KMS-11 (cell line): Measurements from ENCODE around the gene PDE8A.

ENCODE experiments used
- H2AFZ ChIP-seq: fragments of 200-600 bp; sonication (generic); 2 replicates; pipeline ENCODE4 v1.6.1; 2016; ENCODE audit warnings: antibody characterized with exemption, mixed run types, low read depth
- H3K27ac ChIP-seq: fragments of 200-600 bp; sonication (generic); 2 replicates; pipeline ENCODE4 v1.6.1; 2016; ENCODE audit warnings: mild to moderate bottlenecking, mixed run types
- H3K27me3 ChIP-seq: fragments of 200-600 bp; sonication (generic); 2 replicates; pipeline ENCODE4 v1.6.1; 2017; ENCODE audit warnings: mild to moderate bottlenecking, low read depth, mixed run types, moderate library complexity; ENCODE audit not compliant: insufficient read depth
- H3K36me3 ChIP-seq: fragments of 200-600 bp; sonication (generic); 2 replicates; pipeline ENCODE4 v1.6.1; 2017; ENCODE audit warnings: mild to moderate bottlenecking, mixed run types; ENCODE audit not compliant: insufficient read depth
- H3K4me1 ChIP-seq: fragments of 200-600 bp; sonication (generic); 2 replicates; pipeline ENCODE4 v1.6.1; 2016; ENCODE audit warnings: mild to moderate bottlenecking, low read depth, mixed run types; ENCODE audit not compliant: poor library complexity, severe bottlenecking
- H3K4me2 ChIP-seq: fragments of 200-600 bp; sonication (generic); 2 replicates; pipeline ENCODE4 v1.7.0; 2016; ENCODE audit warnings: mild to moderate bottlenecking, mixed run types
- H3K4me3 ChIP-seq: fragments of 200-600 bp; sonication (generic); IDR thresholded peaks from 2 replicates; pipeline ENCODE4 v1.6.1; 2017; ENCODE audit warnings: low read depth, low read length, mixed read lengths; ENCODE audit not compliant: insufficient read depth
- H3K79me2 ChIP-seq: fragments of 200-600 bp; sonication (generic); 2 replicates; pipeline ENCODE4 v1.6.1; 2016; ENCODE audit warnings: low read depth, mixed run types; ENCODE audit not compliant: insufficient read depth
- H3K9ac ChIP-seq: fragments of 200-600 bp; sonication (generic); 2 replicates; pipeline ENCODE4 v1.6.1; 2016; ENCODE audit warnings: mild to moderate bottlenecking, mixed run types
- H4K20me1 ChIP-seq: fragments of 200-600 bp; sonication (generic); 2 replicates; pipeline ENCODE4 v1.6.1; 2016; ENCODE audit warnings: mild to moderate bottlenecking, mixed run types; ENCODE audit not compliant: insufficient read depth
- TF ChIP-seq, protein P1 (sequence below): fragments of 200-600 bp; sonication (generic); conservative IDR thresholded peaks from 2 replicates; pipeline ENCODE4 v1.6.1; 2017; ENCODE audit warnings: low read depth, mild to moderate bottlenecking, antibody characterized with exemption, low read length, moderate library complexity, mixed read lengths

The PDE8A gene

DNA sequence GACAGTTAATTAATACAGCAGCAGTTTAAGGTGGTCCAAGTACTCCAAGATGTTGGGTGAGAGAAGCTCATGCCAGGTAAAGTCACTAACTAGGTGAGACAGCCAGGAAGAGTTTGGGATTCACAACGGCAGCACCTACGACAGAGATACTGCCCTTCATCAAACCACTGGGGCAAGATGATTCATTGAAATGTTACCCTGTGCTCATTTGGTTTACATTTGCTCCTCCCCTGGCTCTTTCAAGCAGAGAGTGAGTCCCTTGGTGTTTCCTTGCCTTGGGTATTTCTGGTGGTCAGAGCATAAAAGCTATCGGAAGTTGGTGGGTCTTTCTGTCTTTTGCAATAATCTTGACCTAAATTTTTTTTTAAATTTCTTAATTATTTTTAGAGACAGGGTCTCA lies 19.9 kb upstream of the PDE8A start:
- no peak overlapping the region for H3K4me3 ChIP-seq
- H4K20me1 ChIP-seq: no peaks in the 10 kb centered on the region
- no peaks in the 10 kb centered on the region for H3K79me2 ChIP-seq
- no peaks in the 10 kb centered on the region for H3K4me1 ChIP-seq
- no peak overlapping the region for H3K4me2 ChIP-seq
- no peak overlapping the region for H2AFZ ChIP-seq
- TF ChIP-seq, protein P1, sequence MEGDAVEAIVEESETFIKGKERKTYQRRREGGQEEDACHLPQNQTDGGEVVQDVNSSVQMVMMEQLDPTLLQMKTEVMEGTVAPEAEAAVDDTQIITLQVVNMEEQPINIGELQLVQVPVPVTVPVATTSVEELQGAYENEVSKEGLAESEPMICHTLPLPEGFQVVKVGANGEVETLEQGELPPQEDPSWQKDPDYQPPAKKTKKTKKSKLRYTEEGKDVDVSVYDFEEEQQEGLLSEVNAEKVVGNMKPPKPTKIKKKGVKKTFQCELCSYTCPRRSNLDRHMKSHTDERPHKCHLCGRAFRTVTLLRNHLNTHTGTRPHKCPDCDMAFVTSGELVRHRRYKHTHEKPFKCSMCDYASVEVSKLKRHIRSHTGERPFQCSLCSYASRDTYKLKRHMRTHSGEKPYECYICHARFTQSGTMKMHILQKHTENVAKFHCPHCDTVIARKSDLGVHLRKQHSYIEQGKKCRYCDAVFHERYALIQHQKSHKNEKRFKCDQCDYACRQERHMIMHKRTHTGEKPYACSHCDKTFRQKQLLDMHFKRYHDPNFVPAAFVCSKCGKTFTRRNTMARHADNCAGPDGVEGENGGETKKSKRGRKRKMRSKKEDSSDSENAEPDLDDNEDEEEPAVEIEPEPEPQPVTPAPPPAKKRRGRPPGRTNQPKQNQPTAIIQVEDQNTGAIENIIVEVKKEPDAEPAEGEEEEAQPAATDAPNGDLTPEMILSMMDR: no peak
- no peaks in the 10 kb centered on the region for H3K36me3 ChIP-seq
- H3K27ac ChIP-seq: no peak overlapping the region
- no peak overlapping the region for H3K9ac ChIP-seq
- H3K27me3 ChIP-seq: no peaks in the 10 kb centered on the region

DNA sequence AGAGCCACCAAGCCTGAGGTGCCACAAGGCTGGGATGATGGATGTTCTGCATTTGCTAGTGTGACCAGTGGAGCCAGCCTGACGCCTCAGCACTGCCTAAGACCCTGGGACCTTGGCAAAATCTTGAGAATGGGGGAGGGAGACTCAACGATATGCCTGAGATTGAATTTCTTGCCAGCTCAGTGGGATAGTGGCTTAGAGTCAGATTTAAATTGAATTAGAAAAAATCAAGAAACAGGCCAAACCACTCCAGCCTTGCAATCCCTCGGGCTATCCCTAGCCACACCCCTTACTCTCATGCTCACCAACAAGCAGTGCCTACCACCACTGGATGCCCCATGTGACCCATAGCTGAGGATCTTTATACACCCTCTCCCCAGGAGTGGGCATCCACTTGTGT lies 18.7 kb upstream of the PDE8A start:
- no peak overlapping the region for H2AFZ ChIP-seq
- H3K36me3 ChIP-seq: no peaks in the 10 kb centered on the region
- H3K27me3 ChIP-seq: no peaks in the 10 kb centered on the region
- TF ChIP-seq, protein P1: no peak
- H3K27ac ChIP-seq: no peak overlapping the region
- no peak overlapping the region for H3K4me3 ChIP-seq
- no peaks in the 10 kb centered on the region for H4K20me1 ChIP-seq
- H3K4me1 ChIP-seq: no peaks in the 10 kb centered on the region
- no peak overlapping the region for H3K4me2 ChIP-seq
- no peak overlapping the region for H3K9ac ChIP-seq
- no peaks in the 10 kb centered on the region for H3K79me2 ChIP-seq

DNA sequence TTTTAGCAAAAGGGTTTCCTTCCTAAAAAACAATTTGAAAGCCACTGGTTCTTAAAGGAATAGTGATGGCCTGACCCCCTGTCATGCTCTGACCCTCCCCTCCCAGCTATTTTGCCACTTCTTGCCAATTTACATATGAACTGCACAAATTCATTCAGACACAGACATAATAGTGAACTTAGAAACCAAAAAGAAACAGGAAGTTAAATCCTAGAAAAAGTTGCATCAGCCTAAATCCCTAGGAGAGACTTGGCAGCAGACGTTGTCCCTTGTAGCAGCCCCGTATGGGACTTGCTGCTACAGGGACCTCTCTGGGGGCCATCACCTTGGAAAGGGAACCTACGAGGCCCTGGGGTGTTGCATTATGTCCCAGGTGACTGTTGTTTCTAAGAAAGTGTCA lies 14.3 kb upstream of the PDE8A start:
- no peaks in the 10 kb centered on the region for H4K20me1 ChIP-seq
- H3K36me3 ChIP-seq: no peaks in the 10 kb centered on the region
- no peak overlapping the region for H3K9ac ChIP-seq
- H2AFZ ChIP-seq: no peak overlapping the region
- TF ChIP-seq, protein P1: no peak
- H3K4me3 ChIP-seq: no peak overlapping the region
- H3K27ac ChIP-seq: no peak overlapping the region
- no peaks in the 10 kb centered on the region for H3K79me2 ChIP-seq
- H3K4me2 ChIP-seq: no peak overlapping the region
- no peaks in the 10 kb centered on the region for H3K4me1 ChIP-seq
- H3K27me3 ChIP-seq: no peaks in the 10 kb centered on the region

DNA sequence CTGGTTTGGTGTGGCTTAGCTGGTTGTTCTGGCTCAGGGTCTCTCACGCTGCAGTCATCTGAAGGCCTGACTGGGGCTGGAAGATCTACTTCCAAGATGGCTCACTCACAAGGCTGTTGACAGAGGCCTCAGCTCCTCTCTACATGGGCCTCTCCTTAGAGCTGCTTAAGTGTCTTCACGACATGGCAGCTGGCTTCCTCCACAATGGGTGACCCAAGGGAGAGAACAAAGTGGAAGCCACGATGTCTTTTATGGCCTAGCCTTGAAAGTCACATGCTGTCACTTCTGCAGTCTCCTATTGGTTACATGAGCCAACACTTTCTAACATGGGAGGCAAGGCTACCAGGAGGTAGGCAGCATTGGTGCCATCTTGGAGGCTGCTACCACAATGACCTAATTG lies 13.4 kb upstream of the PDE8A start:
- Histone ChIP-seq H3K79me2 (no peaks in the 10 kb centered on the region), H3K27ac (no peak overlapping the region), H3K9ac (no peak overlapping the region), H4K20me1 (no peaks in the 10 kb centered on the region), H3K36me3 (no peaks in the 10 kb centered on the region), H3K4me1 (no peaks in the 10 kb centered on the region), H3K4me3 (no peak overlapping the region), H2AFZ (no peak overlapping the region), H3K27me3 (no peaks in the 10 kb centered on the region), H3K4me2 (no peak overlapping the region)
- TF ChIP-seq, protein P1: no peak

DNA sequence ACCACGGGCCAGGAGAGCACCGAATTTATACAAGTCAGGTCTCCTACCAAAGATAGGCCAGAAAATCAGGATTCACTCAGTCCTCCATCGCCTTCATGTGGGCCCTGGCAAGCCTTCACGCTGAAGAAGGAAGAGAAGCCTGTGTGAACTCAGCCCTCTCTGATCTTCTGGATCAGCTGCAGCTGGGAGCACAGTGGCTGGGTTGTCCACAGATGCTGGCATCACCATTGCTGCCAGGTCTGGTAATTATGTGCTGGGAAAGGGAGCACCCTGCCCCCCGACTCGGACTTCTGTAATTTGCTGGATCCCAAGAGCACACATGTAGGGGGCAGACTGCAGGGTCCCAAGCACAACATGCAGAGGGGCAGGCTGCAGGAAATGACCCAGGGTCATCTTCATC lies 12.4 kb upstream of the PDE8A start:
- TF ChIP-seq, protein P1: no peak
- Histone ChIP-seq H3K4me2 (no peak overlapping the region), H3K9ac (no peak overlapping the region), H3K27ac (no peak overlapping the region), H2AFZ (no peak overlapping the region), H3K4me3 (no peak overlapping the region), H3K79me2 (no peaks in the 10 kb centered on the region), H3K36me3 (no peaks in the 10 kb centered on the region), H4K20me1 (no peaks in the 10 kb centered on the region), H3K4me1 (no peaks in the 10 kb centered on the region), H3K27me3 (no peaks in the 10 kb centered on the region)
